ENCODE data around the gene OTOG. TPM values are rescaled to one million over a fixed set of nuclear protein-coding genes. Genes with fewer than 3 reads are reported as not detected.

Gene OTOG
- total and polyA plus RNA-seq, 2 of the 8 experiments (the other 6 are each of a cell fraction or from before 2014, with no cell fraction given): 0.41 to 1.5 TPM

DNA sequence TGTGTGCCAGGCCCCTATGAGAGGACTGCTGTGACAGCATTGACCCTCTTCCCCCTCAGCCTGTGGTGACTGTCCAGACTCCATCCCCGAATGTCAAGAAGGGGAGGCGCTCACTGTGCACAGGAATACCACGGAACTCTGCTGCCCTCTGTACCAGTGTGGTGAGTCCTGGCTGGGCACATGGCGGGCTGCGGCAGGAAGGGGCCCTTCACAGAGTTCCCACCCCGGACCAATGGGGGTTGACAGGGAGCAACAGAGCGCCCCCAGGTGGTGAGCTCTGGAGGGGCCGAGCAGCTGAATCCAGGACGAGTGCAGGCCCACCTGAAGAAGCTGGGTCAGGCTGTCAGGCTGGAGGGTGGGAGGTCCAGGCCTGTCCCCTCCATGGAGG, 88.5 kb downstream of the OTOG start (continued):
- TF ChIP-seq, protein P1, sequence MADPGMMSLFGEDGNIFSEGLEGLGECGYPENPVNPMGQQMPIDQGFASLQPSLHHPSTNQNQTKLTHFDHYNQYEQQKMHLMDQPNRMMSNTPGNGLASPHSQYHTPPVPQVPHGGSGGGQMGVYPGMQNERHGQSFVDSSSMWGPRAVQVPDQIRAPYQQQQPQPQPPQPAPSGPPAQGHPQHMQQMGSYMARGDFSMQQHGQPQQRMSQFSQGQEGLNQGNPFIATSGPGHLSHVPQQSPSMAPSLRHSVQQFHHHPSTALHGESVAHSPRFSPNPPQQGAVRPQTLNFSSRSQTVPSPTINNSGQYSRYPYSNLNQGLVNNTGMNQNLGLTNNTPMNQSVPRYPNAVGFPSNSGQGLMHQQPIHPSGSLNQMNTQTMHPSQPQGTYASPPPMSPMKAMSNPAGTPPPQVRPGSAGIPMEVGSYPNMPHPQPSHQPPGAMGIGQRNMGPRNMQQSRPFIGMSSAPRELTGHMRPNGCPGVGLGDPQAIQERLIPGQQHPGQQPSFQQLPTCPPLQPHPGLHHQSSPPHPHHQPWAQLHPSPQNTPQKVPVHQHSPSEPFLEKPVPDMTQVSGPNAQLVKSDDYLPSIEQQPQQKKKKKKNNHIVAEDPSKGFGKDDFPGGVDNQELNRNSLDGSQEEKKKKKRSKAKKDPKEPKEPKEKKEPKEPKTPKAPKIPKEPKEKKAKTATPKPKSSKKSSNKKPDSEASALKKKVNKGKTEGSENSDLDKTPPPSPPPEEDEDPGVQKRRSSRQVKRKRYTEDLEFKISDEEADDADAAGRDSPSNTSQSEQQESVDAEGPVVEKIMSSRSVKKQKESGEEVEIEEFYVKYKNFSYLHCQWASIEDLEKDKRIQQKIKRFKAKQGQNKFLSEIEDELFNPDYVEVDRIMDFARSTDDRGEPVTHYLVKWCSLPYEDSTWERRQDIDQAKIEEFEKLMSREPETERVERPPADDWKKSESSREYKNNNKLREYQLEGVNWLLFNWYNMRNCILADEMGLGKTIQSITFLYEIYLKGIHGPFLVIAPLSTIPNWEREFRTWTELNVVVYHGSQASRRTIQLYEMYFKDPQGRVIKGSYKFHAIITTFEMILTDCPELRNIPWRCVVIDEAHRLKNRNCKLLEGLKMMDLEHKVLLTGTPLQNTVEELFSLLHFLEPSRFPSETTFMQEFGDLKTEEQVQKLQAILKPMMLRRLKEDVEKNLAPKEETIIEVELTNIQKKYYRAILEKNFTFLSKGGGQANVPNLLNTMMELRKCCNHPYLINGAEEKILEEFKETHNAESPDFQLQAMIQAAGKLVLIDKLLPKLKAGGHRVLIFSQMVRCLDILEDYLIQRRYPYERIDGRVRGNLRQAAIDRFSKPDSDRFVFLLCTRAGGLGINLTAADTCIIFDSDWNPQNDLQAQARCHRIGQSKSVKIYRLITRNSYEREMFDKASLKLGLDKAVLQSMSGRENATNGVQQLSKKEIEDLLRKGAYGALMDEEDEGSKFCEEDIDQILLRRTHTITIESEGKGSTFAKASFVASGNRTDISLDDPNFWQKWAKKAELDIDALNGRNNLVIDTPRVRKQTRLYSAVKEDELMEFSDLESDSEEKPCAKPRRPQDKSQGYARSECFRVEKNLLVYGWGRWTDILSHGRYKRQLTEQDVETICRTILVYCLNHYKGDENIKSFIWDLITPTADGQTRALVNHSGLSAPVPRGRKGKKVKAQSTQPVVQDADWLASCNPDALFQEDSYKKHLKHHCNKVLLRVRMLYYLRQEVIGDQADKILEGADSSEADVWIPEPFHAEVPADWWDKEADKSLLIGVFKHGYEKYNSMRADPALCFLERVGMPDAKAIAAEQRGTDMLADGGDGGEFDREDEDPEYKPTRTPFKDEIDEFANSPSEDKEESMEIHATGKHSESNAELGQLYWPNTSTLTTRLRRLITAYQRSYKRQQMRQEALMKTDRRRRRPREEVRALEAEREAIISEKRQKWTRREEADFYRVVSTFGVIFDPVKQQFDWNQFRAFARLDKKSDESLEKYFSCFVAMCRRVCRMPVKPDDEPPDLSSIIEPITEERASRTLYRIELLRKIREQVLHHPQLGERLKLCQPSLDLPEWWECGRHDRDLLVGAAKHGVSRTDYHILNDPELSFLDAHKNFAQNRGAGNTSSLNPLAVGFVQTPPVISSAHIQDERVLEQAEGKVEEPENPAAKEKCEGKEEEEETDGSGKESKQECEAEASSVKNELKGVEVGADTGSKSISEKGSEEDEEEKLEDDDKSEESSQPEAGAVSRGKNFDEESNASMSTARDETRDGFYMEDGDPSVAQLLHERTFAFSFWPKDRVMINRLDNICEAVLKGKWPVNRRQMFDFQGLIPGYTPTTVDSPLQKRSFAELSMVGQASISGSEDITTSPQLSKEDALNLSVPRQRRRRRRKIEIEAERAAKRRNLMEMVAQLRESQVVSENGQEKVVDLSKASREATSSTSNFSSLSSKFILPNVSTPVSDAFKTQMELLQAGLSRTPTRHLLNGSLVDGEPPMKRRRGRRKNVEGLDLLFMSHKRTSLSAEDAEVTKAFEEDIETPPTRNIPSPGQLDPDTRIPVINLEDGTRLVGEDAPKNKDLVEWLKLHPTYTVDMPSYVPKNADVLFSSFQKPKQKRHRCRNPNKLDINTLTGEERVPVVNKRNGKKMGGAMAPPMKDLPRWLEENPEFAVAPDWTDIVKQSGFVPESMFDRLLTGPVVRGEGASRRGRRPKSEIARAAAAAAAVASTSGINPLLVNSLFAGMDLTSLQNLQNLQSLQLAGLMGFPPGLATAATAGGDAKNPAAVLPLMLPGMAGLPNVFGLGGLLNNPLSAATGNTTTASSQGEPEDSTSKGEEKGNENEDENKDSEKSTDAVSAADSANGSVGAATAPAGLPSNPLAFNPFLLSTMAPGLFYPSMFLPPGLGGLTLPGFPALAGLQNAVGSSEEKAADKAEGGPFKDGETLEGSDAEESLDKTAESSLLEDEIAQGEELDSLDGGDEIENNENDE (IDR thresholded peaks at IDR 0.05; ENCODE audit: insufficient replicate concordance, low read length): no peak
- TF ChIP-seq HDAC6 (IDR thresholded peaks at IDR 0.05; ENCODE audit: low read depth, low read length): no peak
- TF ChIP-seq RAD21 (IDR thresholded peaks at IDR 0.05 in 1 of 2, conservative IDR thresholded peaks at IDR 0.05 in 1 of 2; ENCODE audit: low read depth in 2 of 2, low read length in 2 of 2): peak; percentile 24 to 36; a peak in 2 of 4 replicates
- TF ChIP-seq JUND (IDR thresholded peaks at IDR 0.05; ENCODE audit: low read length): no peak
- TF ChIP-seq CBX8 (IDR thresholded peaks at IDR 0.05; ENCODE audit: borderline replicate concordance, low read depth, low read length): no peak
- TF ChIP-seq KDM1A (IDR thresholded peaks at IDR 0.05; ENCODE audit: borderline replicate concordance, low read length): no peak
- no peak for TF ChIP-seq NRF1 (IDR thresholded peaks at IDR 0.05; ENCODE audit: low read depth, low read length)
- TF ChIP-seq EZH2 (IDR thresholded peaks at IDR 0.05; ENCODE audit: low read depth, low read length, severe bottlenecking): no peak
- TF ChIP-seq CBX5 (IDR thresholded peaks at IDR 0.05; ENCODE audit: low read depth, low read length): no peak
- TF ChIP-seq POLR2AphosphoS5 (IDR thresholded peaks at IDR 0.05; ENCODE audit: low read depth, low read length): no peak
- no peak for TF ChIP-seq POU5F1 (IDR thresholded peaks at IDR 0.05; ENCODE audit: low read depth, low read length)
- no peak for TF ChIP-seq EP300 (IDR thresholded peaks at IDR 0.05; ENCODE audit: borderline replicate concordance in 1 of 2, low read depth in 2 of 2, low read length in 2 of 2)
